HG03342 (cell line): ENCODE results near the gene ASXL3.

Experiments used
- ATAC-seq: cut with Tn5 transposase; IDR thresholded peaks from one replicate; pipeline ENCODE4 v1.9.1; 2021; ENCODE audit warnings: mild to moderate bottlenecking, moderate library complexity; ENCODE audit not compliant: unreplicated experiment

The ASXL3 gene

DNA sequence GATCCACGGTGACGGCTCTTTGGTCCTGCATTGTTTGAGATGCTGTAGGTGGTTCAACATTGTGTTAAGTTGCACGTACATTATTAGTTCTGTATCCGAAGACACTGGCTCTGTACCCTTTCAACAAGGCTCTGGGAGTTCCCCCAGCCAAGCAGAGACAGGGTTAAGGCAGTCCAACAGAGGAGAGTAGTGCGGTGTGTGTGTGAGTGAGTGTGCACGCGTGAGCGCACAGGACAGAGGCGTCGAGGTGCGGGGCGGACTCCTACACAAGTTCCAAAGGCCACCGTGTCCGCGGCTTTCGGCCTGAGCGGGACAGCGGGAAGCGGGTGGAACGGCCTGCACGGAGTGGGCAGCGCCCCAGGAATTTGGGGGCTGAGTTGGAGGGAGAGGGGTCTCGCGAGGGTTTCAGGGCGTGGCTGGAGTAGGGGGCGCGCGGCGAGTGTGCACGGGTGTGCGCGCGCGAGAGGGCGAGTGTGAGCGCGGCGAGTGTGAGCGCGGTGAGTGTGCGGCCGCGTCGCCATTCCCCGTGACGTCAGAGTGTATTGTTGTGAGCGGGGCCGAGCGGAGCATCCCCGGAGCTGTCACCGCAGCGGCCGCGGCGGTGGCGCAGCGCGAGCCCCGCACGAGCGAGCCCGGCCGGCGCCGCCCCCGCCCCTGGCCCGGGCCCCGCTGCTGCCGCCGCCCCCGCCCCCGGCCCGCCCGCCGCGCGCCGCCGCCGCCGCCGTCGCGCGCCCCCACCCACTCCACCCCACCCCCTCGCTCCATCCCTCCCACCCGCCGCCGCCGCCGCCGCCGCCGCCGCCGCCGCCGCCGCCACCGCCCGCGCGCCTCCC is at the start of gene ASXL3:
TSS of gene ASXL3 (plus strand) at position 535 of the 833 bp plus-strand sequence. CDS start 413 bp downstream, outside the sequence.
- ATAC-seq: peak; percentile 48

DNA sequence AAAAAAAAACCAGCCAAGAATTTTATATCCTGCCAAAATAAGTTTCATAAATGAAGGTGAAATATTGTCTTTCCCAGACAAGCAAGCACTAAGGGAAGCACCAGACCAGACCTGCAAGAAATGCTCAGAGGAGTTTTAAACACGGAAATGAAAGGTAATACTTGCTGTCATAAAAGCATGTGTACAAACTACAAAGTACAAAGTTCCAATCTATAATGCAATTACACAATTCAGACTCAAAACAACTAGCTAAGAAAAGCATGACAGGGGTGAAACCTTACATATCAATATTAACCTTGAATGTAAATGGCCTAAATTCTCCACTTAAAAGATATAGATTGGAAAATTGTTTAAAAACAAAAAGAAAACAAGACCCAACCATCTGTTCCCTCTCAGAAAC is 45.0 kb upstream of the ASXL3 start:
- no peak for ATAC-seq

DNA sequence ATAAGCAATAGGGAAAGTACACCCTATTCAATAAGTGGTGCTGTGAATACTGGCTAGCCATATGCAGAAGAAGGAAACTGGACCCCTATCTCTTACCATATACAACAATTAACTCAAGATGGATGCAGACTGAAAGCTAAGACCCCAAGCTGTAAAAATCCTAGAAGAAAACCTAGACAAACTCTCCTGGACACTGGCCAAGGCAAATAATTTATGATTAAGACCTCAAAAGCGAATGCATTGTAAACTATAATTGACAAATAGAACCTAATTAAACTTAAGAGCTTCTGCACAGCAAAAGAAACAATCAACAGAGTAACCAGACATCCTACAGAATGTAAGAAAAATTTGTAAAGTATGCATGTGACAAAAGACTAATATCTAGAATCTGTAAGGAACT is 41.1 kb upstream of the ASXL3 start:
- no peak for ATAC-seq

DNA sequence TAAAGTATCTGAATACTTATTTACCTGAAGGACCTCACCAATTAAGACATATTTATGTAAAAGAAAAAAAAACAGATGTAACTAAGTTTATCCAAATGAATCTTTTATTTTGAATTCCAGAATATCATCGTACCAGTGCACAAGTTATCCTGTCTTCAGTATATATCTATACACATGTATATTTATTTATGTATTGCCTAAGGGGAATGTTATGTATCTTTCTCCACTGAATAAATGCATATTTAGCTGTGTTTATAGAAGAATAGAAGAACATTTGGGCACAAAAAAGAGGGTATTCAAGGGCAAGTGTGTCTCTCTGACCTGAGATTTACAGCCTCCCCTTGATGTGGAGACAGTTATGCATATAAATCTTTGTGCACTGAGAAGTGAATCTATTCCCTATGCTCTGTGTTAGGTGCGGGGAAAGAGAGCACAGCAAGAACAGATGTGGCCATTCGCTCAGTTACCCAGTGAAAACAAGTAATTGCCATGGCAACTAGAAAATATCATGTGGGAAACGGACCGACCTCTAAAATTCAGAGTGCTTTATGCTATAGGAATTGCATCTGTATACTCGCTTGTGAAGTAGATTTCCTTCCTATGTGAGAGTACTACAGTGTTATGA is 39.5 kb upstream of the ASXL3 start:
- ATAC-seq: no peak

DNA sequence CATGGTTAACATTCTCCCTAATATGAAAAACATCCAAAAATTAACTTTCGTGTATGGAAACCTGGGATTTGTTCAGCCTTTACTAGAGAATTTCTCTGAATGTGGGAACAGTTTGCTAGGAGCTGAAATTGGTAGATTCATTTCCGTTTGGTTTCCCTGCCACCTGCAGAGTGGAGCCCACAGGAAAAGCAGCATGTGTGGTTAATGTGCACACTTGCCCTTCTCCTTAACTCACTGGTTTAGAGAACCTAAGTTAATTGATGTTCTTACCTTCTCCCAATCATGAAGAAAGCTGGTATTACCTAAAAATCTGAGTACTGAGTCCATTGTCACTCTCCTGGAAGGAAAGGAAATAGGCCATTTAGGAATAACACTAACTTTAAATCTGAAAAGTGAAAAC is 37.6 kb upstream of the ASXL3 start:
- ATAC-seq: no peak

DNA sequence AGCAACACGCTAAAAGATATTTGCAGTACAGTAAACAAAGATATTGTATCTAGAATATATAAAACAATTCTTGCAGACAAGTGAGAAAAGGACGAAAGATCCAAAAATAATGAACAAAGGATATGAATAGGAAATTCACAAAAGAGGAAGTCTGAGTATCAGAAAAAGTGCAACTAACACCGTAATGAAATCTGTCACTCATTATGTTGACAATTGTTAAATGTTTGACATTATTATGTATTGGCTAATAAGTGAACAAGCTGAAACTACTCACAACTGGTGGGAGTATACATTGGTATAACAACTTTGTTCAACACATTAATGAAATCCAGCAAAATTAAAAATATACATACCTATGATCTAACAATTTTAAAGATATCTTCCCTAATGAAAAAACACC is 36.7 kb upstream of the ASXL3 start:
- no peak for ATAC-seq

DNA sequence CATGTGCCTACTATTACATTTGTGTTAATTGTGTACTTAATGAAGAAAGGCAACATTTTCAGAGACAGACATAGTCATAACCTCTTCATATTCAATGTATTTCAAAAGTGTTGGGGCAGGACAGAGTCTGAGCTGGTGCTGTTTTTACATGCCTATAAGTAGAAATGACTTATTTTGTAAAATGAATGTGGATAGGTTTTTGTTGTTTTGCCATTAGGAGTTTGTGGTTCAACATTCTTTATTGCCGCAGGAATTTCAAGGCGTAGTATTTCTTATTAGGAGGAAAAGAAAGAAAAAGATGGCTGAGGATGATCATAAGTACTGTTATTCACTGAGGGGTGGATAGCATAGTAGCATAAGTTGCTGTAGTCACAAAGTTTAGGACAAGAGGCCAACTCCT is 21.2 kb upstream of the ASXL3 start:
- no peak for ATAC-seq

DNA sequence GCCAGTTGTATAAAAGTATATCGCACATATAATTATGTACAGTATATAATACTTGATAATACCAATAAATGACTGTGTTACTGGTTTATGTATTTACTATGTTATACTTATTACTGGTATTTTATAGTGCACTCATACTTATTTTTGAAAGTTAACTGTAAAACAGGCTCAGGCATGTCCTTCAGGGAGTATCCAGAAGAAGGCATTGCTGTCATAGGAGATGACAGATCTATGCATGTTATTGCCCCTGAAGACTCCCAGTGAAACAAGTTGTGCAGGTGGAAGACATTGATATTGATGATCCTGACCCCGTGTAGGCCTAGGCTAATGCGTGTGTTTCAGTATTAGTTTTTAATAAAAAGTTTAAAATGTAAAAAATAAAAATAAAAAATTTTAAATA is 20.3 kb upstream of the ASXL3 start:
- no peak for ATAC-seq

DNA sequence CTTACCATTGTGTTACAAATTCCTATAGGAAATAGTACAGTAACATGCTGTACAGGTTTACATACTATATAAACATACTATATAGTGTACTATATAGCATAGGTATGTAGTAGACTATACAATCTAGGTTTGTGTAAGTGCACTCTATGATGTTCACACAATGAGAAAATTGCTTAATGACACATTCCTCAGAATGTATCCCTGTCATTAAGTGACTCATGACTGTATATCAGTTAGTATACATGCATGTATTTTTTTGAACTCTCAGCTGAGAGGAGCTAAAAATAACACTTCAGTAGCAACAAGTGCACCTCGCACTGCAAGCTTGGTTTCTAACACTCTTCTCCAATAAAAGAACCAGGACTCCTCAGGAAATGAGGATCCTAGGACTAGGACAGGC is 19.5 kb upstream of the ASXL3 start:
- ATAC-seq: no peak

DNA sequence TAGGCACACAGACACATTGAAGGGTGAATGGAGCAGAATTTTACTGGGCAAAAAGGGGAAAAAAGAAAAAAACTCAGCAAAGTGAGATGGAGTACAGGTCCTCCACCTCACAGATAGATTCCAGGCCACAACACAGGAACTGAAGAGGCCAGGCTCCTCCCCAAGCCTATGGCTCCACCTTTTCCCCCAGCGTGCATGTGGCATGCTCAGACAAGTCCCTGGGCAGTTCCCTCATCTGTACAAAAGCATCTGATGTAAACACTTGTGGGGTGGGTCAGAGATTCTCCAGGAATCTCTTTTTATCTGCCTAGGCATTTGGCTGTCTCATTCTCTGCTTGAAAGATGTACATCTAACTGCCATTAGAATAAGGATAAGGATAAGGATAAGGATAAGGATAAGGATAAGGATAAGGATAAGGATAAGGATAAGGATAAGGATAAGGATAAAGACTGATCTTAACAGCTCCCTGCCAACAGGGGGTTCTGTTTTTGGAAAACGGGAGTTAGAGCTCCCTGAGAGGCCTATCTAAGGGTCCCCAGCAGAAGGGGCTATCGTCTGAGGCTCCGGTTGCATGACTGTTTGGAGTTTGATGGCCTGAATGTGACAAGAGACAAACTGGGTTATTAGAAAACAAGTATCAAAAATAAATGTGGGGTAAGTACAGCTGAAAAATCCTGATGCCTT is 17.2 kb upstream of the ASXL3 start:
- ATAC-seq: no peak

DNA sequence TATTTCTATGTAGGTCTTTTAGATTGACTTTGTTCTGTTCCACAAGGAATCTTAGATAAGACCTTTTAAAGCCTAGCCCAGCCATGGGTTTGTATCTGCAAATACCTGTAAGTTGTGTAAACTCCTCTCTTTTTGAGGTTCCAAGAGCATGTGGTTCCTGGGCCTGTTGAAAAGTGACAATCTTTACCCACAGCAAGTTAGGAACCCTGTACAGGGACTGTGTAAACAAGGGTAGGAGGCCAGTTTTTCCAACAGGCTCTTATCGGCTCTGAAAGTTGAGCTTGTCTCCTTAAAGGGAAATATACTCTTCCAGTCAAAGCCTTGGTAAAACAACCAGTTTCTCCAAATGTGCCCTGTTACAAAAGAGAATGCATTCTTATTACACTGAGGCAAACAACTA is 15.3 kb upstream of the ASXL3 start:
- no peak for ATAC-seq

DNA sequence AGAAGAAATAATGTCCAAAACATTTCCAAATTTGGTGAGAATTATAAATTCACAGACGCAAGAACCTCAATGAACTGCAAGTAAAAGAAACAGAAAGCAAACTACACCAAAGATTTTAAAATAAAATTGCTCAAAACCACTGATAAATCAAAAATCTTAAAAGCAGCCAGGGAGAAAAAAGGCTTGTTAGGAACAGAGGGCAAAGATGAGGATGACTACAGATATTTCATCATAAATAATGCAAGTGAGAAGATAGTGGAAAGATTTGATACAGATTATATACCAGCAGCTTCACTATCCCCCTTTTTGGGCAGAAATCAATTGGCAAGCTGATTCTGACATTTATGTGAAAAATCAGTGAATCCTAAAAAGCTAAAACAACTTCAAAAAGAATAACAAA is 10.3 kb upstream of the ASXL3 start:
- no peak for ATAC-seq

DNA sequence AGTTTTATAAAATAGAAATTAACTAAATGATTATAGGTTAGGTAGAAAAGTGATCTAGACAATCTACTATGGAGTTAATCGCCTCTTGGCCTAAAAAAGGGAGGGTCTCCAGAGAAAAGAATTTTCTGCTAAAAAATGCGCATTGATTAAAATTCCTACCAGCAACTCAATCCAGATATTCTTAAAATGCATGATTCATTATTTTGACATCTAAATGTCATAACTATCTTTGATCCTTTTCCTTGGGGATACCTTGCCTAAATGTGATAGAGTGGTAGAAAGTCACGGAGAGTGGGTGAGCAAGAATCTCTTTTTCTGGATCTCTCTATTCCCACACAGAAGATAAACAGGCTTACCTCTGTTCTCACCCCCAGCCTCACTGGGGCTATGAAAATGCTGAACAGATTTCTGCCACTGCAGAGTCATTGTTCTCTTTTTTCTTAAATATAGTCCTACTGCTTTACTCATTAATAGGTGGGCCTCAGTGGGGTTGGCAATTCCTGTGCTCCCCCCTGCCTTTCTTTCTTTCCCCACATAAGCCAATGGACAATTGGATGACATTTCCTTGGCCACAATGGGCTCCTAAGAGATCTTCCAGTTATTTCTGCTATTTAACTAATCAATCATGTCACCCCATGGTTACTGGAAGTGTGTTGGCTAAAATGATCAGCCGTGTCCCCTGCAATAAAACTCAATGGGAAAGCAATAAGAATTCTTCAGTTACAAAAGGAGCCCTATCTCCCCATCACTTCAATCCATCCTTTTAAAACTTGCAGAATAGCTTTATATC is 5.8 kb upstream of the ASXL3 start:
- ATAC-seq: no peak

DNA sequence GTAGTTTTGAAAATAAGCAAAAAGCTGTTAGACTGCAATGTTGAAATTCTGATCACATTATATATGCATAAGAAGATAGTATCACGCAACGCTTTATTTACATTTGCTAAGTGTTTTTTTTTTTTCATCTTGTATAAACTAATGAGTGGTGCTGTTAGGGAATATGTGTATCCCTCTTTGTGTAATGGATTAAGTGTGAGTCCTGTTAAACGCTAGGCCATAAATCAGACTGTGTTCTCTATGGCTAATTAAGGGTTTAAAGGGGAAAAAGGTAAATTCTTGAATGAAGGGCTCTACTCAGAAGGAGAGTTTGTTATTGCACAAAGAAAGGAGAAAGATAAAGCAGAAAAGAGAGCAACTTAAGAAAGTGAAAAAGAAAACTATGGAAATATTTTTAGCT is 4.8 kb upstream of the ASXL3 start:
- ATAC-seq: no peak

DNA sequence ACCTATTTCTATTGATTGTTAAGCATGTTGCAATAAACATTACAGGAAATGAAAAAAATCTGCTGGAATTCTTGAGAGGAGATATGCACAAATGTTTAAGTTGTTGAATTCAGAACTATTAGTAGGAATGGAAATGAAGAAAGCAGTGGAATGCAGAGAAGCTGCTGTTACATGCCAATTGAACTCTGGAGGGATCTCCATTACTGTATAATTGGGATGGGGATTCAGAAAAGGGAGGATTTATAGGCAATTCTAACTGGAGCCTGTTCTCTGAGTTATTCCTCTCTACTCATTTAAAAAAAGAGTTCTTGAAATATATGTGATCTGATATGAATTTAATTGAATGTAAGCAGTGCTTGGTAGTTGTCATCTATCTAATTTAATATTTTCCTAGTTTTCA is 2.6 kb upstream of the ASXL3 start:
- ATAC-seq: no peak

DNA sequence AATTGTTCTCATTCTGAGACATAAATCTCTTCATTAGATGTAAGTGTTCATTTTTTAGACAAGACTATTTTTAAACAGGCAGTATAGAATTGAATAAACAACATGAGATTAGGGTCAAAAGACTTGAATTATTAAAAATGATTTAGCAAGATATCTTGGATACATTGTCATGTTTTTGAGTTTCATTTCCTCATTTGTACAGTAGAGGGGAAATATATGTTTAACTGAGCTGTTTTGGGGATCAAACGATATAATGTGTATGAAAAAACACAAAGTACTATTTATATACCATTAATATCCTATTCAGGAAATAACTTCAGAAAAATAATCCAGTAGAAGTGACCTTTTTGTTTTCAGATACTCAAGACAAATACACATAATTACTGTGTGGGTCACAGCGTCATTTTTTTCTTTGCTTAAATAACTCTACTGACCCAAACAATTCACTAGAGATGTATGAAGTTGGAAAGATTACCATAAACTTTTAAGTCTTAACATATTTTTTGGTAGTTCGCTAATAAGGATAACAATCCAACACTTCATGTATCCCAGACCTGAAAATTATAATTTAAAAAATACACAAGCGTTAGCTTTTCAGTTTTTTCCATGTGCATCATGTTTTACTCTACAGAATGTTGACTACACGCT is 896 bp upstream of the ASXL3 start:
- no peak for ATAC-seq

DNA sequence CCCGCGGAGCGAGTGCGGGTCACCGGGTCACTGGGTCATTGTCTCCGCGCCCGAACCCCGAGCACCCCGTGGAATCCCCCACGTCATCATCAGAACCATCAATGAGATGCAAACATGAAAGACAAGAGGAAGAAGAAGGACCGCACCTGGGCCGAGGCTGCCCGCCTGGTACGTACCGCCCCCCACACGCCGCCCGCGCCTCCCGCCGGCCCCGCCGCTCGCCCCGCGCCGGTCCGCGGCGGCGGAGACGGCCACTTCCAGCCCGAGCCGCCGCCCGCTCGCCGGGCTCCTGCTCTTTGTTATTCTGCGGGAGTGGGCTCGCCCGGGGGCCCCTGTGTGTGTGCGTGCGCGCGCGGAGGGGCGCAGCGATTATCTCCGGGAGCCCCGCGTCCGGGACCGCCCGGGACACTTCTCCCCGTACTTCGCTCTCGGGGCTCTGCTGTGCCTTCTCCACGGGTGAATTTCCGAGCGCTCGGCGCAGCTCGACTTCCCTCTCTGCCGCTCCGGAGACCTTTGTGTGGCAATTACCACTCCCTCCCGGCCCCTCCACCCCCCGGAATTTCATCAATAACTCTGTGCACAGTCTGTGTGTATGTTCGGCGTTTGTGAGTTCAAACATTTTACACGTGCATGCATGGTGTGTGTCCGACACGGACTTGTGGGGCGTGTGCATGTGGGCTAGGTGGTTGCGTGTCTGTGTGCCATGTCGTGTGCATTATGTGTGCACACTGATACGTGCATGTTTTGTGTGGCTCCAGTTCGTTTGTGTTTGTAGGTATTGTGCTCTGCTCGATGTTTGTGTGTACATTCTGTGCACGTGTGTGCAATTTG is 714 bp downstream of the ASXL3 start:
- ATAC-seq: no peak

DNA sequence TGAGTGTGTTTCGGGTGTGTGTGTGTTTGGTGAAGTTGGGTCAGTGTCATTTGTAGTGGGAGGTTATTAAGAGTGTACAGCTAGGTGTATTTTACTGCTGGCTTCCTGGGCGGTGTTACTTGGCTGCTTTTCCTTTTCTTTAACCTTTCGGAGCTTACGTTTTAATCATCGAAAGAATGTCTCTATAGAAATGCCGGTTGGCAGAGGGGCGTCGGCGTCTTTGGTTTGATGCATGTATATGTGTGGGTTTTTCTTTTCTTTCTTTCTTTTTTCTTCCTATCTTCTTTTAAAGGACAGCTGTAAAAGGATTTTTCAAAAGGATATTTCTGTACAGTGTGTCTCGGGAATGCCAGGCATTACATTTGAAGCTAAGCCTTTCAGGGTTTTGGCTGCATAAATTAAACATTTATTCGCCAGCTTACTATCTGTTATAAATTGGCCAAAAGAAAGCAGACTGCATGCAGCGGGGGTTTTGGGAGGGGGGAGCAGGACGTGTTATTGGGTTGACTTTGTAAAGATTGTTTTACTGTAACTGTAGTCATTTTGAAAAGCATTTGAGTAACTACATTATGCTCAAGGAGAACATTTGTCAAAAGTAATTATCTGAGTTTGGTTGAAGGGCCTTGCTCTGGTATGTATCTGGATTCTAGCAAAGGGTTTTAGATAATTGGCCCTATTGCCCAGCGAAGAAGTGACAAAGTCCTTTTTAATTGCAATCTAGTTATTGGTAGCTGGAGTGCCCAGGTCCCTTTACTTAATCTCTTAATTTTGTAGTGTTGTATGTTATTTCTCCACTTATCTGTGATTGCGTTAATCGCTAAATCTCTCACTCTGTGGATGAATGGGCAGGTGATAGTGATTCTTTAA is 1.6 kb downstream of the ASXL3 start:
- ATAC-seq: no peak

DNA sequence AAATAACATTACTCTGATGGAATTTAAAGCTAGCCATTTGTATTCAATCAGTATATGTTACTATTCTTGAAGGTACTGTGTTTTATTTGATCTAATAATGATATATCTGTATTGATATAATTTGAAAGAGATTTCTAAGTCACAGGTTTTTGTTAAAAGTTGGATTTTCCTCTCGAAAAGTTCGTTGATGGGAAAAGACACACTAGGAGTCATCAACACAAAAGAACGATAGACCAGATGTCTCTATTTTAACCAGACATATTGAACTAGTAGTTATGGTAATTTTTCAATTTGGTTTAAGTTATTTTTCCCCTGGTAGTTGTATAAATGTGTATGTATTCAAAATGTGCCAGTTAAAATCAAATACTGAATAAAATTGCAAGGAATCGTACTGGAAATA is 2.5 kb downstream of the ASXL3 start:
- no peak for ATAC-seq
